ENCODE measurements around the gene MMP7. TPM values are rescaled to one million over a fixed set of nuclear protein-coding genes. Genes with fewer than 3 reads are reported as not detected.

The MMP7 gene
- total RNA-seq, 4 donors from 2014 or later = 0.98 to 99.8 (median 4.7) TPM

DNA sequence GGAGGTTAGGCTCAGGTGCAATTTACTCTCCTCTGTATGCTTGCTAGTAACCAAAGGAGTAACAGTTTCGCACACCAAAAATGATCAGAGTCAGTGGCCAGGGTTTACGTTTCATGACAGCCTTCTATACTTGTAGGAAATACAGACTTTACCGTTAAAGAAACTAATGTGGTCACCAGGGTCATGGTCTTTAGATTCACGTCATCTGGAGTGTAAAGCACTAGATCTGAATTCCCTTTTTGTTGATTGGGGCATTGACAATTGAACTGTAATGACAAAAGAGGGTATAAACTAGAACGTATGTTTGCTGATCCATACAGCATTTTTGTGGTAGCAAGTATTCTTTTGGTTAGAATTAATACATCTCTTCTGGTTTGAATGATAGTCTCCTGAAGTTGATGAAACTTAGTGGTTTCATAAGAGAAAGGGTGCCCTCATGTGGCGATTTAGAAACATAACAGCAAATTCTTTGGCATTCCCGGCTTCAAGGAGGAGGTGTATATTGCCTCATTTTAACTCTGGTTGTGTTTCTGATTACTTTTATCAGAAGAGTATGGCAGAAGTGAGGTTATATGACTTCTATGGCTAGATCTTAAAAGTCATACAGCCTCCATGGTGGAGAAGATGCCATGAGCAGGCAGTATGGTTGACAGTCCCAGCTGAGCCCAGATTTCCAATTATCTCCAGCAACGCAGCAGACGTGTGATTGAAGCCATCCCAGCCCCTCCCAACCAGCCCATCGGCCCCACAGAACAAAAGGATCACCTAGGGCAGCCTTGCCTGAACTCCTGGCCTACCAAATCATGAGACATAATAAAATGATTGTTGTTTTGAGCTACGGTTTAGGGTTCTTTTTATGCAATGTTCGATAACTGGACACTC, 35.1 kb downstream of the MMP7 start:
- no peak for TF ChIP-seq CTCF (IDR thresholded peaks at IDR 0.05; ENCODE audit: low read depth)

DNA sequence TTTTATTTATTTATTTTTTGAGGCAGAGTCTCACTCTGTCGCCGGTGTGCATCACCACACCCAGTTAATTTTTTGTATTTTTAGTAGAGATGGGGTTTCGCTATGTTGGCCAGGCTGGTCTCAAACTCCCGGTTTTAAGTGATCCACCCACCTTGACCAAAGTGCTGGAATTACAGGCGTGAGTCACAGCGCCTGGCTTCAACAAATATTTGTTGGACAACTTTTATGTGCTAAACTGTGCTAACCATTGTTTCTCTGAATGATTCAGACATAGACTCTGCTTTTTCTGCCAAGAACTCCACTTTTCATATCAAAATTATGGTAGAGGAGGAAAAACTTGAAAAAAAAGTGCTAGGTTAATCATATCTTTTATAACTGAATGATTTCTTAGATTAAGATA, 36.3 kb downstream of the MMP7 start:
- TF ChIP-seq CTCF (IDR thresholded peaks at IDR 0.05; ENCODE audit: low read depth) = no peak

GRCh38 chr11:102493524-102493923, 37.0 kb downstream of the MMP7 start:
- no peak for TF ChIP-seq CTCF (IDR thresholded peaks at IDR 0.05; ENCODE audit: low read depth)

DNA sequence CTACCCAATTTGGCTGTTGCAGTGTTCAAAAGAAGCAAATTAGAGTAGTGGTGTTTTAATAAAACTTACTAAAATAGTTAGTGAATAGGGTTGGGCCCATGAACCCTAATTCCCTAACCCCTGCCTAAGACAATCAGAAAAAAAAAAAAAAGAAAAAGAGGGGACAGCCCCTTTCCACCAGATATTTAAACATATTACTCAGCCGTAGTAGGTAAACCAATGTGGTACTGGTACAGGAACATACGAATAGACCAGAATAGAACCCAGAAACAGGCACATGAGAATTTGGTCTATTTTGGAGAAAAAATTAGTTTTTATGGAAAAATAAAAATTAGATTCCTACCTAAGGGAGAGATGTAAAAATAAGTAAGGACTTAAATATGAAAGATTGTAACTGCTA, 38.6 kb downstream of the MMP7 start:
- TF ChIP-seq CTCF (IDR thresholded peaks at IDR 0.05; ENCODE audit: low read depth) = no peak

DNA sequence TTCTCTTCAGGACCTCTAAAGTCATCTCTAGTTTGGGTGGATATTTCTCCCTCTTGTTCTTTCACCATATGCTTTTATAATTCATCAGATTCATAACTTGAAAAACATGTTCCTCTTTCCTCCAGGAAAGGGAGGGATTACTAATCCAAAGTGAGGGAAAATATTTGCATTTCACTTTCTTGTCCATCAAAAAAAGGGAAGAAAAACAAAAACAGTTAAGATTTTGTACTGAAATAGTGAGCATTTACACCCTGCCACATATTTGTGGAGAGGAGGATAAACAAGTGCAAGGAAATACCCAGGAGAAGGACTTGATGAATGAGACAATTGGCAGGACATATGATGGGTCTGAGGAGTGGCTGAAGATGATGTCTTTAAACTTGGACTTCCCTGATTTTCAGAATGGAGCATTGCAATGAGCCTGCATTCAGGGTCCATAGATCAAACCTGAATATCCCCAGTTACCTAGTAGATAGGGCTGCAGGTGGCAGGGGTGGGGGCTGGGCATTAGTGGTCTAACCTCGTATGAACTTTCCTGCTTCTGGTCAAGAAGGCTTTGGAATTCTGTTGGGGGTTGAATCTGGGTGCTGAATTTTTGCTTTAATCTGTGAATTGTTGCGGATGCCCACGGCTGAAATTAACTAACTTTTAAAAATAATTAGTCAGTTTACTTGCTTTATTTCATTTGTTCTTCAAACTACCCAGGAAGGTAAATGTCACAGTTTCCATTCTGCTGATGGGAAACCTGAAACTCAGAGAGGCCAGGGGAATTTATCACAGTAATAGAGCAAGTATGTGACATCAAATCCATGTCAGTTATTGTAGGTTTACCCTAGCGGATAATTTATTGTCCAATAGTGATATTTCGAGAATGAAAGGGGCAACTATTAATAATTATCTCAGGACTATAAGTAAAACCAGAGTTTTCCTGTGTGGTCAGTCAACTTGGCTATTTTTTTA, 41.1 kb downstream of the MMP7 start:
- TF ChIP-seq CTCF (IDR thresholded peaks at IDR 0.05; ENCODE audit: low read depth) = no peak

DNA sequence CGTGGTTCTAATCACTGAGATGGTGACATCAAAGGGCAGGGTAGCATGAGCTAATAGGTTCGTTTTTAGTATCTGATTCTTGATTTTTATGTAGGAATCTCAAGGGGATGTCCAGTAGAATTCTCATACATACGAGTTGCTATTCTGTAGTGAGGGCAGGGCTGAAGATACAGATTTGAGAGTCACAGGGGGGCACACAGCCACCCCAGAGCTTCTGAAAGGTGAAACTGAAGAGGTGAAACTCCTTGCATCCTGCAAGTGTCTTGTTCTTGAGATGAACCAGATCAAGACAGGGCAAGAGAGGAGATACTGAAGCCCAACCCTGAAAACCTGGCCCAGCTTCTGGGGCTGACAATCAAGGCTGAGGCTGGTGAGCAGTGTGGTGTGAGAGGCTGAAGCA, 42.3 kb downstream of the MMP7 start:
- no peak for TF ChIP-seq CTCF (IDR thresholded peaks at IDR 0.05; ENCODE audit: low read depth)

DNA sequence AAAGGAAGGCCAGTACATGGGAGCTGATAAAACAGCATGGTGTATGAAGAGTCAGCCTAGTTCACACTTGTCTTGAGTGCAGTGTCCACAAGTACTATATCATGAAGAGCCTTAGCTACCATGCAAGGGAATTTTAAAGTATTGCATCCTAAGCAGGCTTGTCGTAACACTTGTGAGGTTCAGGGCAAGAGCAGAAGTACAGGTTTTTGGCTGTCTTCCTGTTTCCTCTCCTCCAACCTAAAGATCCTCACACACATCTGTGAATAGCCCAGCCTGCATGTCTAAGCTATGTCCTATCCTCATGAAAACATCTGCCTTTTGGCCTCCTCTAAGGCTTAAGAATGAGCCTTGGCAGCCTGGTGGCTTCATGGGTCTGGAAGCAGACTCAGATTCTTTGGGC, 43.3 kb downstream of the MMP7 start:
- no peak for TF ChIP-seq CTCF (IDR thresholded peaks at IDR 0.05; ENCODE audit: low read depth)
